Ishikawa (cell line): ENCODE results near the gene COP1.

ENCODE experiments used
- CEBPB ChIP-seq: IDR thresholded peaks from 2 replicates; pipeline ENCODE4 v1.6.1; 2012
- CREB1 ChIP-seq: IDR thresholded peaks from 2 replicates; pipeline ENCODE4 v1.6.1; 2012; ENCODE audit warnings: low read depth
- EGR1 ChIP-seq: IDR thresholded peaks from 2 replicates; pipeline ENCODE4 v1.6.1; 2012
- EP300 ChIP-seq: IDR thresholded peaks from 2 replicates; pipeline ENCODE4 v1.6.1; 2012; ENCODE audit warnings: borderline replicate concordance
- FOXM1 ChIP-seq: IDR thresholded peaks from 2 replicates; pipeline ENCODE4 v1.6.1; 2012; ENCODE audit warnings: low read depth, borderline replicate concordance
- NFIC ChIP-seq: IDR thresholded peaks from 2 replicates; pipeline ENCODE4 v1.6.1; 2012
- RAD21 ChIP-seq: IDR thresholded peaks from 2 replicates; pipeline ENCODE4 v1.6.1; 2012; ENCODE audit warnings: low read depth
- TAF1 ChIP-seq: IDR thresholded peaks from 2 replicates; pipeline ENCODE4 v1.6.1; 2012; ENCODE audit warnings: low read depth, mild to moderate bottlenecking
- TCF12 ChIP-seq: IDR thresholded peaks from 2 replicates; pipeline ENCODE4 v1.6.1; 2012; ENCODE audit warnings: low read depth
- TEAD4 ChIP-seq: IDR thresholded peaks from 2 replicates; pipeline ENCODE4 v1.6.1; 2012
- YY1 ChIP-seq: IDR thresholded peaks from 2 replicates; pipeline ENCODE4 v1.6.1; 2012; ENCODE audit warnings: low read depth
- ZBTB7A ChIP-seq: IDR thresholded peaks from 2 replicates; pipeline ENCODE4 v1.6.1; 2012; ENCODE audit warnings: low read depth
- TF ChIP-seq, protein P1 (sequence below): IDR thresholded peaks from 2 replicates; pipeline ENCODE4 v1.6.1; 2012; ENCODE audit warnings: low read depth, mild to moderate bottlenecking
- TF ChIP-seq, protein P2 (sequence below): IDR thresholded peaks from 2 replicates; pipeline ENCODE4 v1.6.1; 2012
- TF ChIP-seq, protein P3 (sequence below): IDR thresholded peaks from 2 replicates; pipeline ENCODE4 v1.6.1; 2012

COP1 gene

DNA sequence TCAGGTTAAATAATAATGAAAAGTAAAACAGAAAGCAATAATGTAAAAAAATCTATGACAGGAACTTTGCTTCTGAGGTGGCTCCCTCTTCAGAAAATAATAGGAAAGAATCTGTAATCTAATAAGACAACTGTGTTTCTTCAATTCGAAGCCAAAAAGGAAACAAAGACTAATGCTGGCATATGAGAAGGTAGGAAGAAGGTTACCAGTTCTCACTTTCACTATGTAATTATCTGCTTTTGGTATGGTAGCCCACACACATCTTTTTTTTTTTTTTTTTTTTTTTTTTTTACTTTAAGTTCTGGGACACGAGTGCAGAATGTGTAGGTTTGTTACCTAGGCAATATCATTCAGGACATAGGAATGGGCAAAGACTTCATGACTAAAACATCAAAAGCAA lies 47.1 kb downstream of the COP1 start:
- TF ChIP-seq TEAD4 (no peak), FOXM1 (no peak), YY1 (no peak), RAD21 (no peak), ZBTB7A (no peak), CEBPB (no peak), EGR1 (no peak), EP300 (no peak), TAF1 (no peak), CREB1 (no peak), NFIC (no peak), TCF12 (no peak)
- TF ChIP-seq, protein P1, sequence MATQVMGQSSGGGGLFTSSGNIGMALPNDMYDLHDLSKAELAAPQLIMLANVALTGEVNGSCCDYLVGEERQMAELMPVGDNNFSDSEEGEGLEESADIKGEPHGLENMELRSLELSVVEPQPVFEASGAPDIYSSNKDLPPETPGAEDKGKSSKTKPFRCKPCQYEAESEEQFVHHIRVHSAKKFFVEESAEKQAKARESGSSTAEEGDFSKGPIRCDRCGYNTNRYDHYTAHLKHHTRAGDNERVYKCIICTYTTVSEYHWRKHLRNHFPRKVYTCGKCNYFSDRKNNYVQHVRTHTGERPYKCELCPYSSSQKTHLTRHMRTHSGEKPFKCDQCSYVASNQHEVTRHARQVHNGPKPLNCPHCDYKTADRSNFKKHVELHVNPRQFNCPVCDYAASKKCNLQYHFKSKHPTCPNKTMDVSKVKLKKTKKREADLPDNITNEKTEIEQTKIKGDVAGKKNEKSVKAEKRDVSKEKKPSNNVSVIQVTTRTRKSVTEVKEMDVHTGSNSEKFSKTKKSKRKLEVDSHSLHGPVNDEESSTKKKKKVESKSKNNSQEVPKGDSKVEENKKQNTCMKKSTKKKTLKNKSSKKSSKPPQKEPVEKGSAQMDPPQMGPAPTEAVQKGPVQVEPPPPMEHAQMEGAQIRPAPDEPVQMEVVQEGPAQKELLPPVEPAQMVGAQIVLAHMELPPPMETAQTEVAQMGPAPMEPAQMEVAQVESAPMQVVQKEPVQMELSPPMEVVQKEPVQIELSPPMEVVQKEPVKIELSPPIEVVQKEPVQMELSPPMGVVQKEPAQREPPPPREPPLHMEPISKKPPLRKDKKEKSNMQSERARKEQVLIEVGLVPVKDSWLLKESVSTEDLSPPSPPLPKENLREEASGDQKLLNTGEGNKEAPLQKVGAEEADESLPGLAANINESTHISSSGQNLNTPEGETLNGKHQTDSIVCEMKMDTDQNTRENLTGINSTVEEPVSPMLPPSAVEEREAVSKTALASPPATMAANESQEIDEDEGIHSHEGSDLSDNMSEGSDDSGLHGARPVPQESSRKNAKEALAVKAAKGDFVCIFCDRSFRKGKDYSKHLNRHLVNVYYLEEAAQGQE, result no peak
- TF ChIP-seq, protein P2, sequence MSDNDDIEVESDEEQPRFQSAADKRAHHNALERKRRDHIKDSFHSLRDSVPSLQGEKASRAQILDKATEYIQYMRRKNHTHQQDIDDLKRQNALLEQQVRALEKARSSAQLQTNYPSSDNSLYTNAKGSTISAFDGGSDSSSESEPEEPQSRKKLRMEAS, result no peak
- TF ChIP-seq, protein P3, sequence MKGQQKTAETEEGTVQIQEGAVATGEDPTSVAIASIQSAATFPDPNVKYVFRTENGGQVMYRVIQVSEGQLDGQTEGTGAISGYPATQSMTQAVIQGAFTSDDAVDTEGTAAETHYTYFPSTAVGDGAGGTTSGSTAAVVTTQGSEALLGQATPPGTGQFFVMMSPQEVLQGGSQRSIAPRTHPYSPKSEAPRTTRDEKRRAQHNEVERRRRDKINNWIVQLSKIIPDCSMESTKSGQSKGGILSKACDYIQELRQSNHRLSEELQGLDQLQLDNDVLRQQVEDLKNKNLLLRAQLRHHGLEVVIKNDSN, result no peak

DNA sequence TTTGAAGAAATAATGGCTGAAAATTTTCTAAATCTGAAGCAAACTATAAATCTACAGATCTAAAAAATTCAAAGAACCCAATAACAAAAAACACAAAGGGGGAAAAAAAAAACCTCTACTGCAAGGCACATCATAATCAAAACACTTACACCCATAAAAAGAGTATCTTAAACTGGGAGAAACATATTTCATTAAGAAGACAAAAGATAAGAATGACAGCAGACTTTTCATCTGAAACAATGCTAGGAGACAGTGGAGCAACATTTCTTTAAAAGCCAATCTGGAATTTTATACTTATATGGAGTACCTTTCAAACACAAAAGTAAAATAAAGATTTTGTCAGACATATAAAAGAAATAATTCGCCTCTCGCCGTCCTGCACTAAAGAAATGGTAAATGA lies 49.1 kb downstream of the COP1 start:
- TF ChIP-seq TCF12, result no peak
- TF ChIP-seq EGR1, result no peak
- no peak for TF ChIP-seq CREB1
- TF ChIP-seq YY1, result no peak
- no peak for TF ChIP-seq RAD21

DNA sequence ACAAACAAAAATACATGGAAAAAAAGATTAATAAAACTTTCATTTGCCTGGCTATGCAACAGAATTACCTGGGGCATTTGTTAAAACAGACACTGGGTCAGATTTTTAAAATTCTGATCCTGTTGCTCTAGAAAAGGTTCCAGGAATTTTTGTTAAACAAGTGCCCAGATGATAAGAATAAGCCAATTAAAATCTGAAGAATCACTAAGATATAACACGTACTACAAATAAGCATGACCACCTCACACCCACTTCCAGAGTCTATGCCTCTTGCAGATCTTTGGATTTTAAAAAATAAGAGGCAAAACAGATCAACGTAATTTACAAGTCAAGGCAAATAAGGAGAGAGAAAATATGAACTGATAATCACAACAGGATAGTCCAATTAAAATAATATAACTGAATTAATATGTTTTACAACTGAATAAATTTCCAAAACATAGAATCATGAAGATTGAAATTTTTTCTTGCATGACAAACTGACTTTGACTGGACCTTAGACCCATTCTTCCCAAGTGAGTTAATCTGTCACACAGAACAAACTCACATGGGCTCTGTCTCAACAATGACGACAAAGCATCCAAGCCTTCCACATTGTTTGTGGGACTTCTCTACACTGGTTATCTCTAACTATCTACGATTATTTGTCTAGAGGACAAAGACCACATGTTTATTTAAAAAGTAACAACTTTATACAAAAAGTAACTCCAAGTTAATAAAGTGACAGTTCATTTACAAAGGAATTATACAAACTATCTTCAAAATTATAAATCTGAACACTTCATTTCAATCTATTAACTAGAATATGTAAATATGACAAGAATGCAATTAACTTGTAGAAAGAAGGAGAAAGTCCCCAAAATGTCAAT lies 56.9 kb downstream of the COP1 start:
- TF ChIP-seq RAD21 (no peak), CREB1 (no peak), NFIC (no peak), ZBTB7A (no peak), TEAD4 (no peak), FOXM1 (no peak), YY1 (no peak), EGR1 (no peak), TCF12 (no peak)
- TF ChIP-seq, protein P2, result no peak
- TF ChIP-seq, protein P3, result no peak

DNA sequence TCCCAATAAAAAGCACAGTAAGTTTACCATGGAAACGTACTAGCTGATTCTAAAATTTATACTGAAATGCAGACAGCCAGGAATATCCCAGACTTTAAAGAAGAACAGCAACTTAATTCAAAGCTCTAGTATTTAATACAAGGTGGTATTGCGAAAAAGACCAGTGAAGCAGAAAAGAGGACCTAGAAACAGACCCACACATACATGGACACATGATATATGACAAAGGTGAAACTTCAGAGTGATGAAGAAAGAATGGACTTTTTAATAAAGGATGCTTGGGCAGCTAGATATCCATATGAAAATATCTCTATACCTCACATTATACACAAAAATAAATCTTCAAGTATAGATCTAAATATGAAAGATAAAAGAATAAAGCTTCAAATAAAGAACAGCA lies 62.6 kb downstream of the COP1 start:
- TF ChIP-seq TEAD4, result no peak
- TF ChIP-seq ZBTB7A, result no peak
- TF ChIP-seq, protein P1, result no peak
- no peak for TF ChIP-seq CREB1
- TF ChIP-seq TAF1, result no peak
- TF ChIP-seq, protein P2, result no peak
- no peak for TF ChIP-seq CEBPB
- TF ChIP-seq TCF12, result no peak
- TF ChIP-seq EP300, result no peak
- TF ChIP-seq YY1, result no peak
- no peak for TF ChIP-seq RAD21
- TF ChIP-seq EGR1, result no peak
- no peak for TF ChIP-seq NFIC
- TF ChIP-seq, protein P3, result no peak

DNA sequence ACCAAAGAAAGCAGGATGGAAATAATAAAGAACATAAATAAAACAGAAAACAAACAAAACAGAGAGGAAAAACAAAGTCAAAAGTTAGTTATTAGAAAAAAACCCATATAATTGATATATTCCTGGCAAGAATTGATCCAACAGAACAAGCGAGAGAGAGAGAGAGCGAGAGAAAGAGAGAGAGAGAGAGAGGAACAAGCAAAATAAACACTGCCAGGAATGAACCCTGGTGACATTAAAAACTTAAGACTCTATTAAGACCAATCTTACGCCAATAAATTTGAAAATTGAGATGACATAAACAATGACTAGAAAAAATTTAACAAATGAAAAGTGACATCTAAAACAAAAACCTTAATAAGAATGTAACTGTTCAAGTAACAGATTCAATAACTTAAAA lies 64.1 kb downstream of the COP1 start:
- TF ChIP-seq, protein P3, result no peak
